Endodermal cell (in vitro differentiated cells): Measurements from ENCODE around the gene STK35. TPM values are rescaled to one million over a fixed set of nuclear protein-coding genes. Genes with fewer than 3 reads are reported as not detected.

Source experiments
- DNase-seq: peaks from one replicate; pipeline ENCODE4 v3.0.0-alpha.2; 2017
- H3K27ac ChIP-seq: 2 replicates; pipeline ENCODE4 v1.5.1; 2013; ENCODE audit warnings: mild to moderate bottlenecking, low read depth, low read length, moderate library complexity
- H3K27me3 ChIP-seq: 2 replicates; pipeline ENCODE4 v1.6.1; 2013; ENCODE audit warnings: mild to moderate bottlenecking, low read length, moderate library complexity; ENCODE audit not compliant: insufficient read depth, control insufficient read depth, poor library complexity, severe bottlenecking
- H3K36me3 ChIP-seq: 2 replicates; pipeline ENCODE4 v1.7.0; 2013; ENCODE audit warnings: mild to moderate bottlenecking, low read length, moderate library complexity; ENCODE audit not compliant: control insufficient read depth, insufficient read depth
- H3K4me1 ChIP-seq: one replicate; pipeline ENCODE4 v1.7.0; 2013; ENCODE audit warnings: low read length; ENCODE audit not compliant: control insufficient read depth, insufficient read depth
- H3K4me3 ChIP-seq: 2 replicates; pipeline ENCODE4 v1.5.1; 2013; ENCODE audit warnings: mild to moderate bottlenecking, low read length, moderate library complexity
- H3K9ac ChIP-seq: 2 replicates; pipeline ENCODE4 v1.6.1; 2013; ENCODE audit warnings: mild to moderate bottlenecking, low read length, moderate library complexity; ENCODE audit not compliant: poor library complexity, severe bottlenecking; ENCODE audit errors: extremely low read depth
- H3K9me3 ChIP-seq: 2 replicates; pipeline ENCODE4 v1.6.1; 2013; ENCODE audit warnings: mild to moderate bottlenecking, low read length, moderate library complexity; ENCODE audit not compliant: control insufficient read depth
- H3K27ac Mint-ChIP-seq: 2 replicates; pipeline ENCODE4 v1.8.0; 2020; ENCODE audit warnings: mixed read lengths
- H3K27me3 Mint-ChIP-seq: 2 replicates; pipeline ENCODE4 v1.8.0; 2021; ENCODE audit warnings: mild to moderate bottlenecking, mixed read lengths; ENCODE audit not compliant: insufficient read depth
- H3K36me3 Mint-ChIP-seq: 2 replicates; pipeline ENCODE4 v1.8.0; 2020; ENCODE audit warnings: low read depth, mixed read lengths
- H3K4me1 Mint-ChIP-seq: 2 replicates; pipeline ENCODE4 v1.8.0; 2020; ENCODE audit warnings: mixed read lengths
- H3K4me3 Mint-ChIP-seq: 2 replicates; pipeline ENCODE4 v1.8.0; 2020; ENCODE audit warnings: mild to moderate bottlenecking, moderate library complexity, mixed read lengths
- H3K9me3 Mint-ChIP-seq: 2 replicates; pipeline ENCODE4 v1.8.0; 2020; ENCODE audit warnings: mild to moderate bottlenecking, mixed read lengths
- CTCF ChIP-seq: fragments of 200-600 bp; sonication (generic); conservative IDR thresholded peaks from 2 replicates; pipeline ENCODE4 v1.5.0; 2021; ENCODE audit warnings: antibody characterized with exemption, mild to moderate bottlenecking
- WGBS, 2 experiments: methylation state at CpG; one replicate each; pipeline versions ENCODE4 v1.1.5 to v1.1.7; 2013; ENCODE audit warnings: missing lambda C conversion rate in 2 of 2, mixed read lengths in 1 of 2; ENCODE audit not compliant: insufficient coverage in 1 of 2, insufficient read length in 1 of 2; 5-methylcytosine and 5-hydroxymethylcytosine counted together
- total RNA-seq, 2 donors: library from RNA; stranded (reverse); fragmentation: NEBNext Ultra II Directional in 1 of 2; extraction: Animal tissue kit (Norgen Biotek cat#: 25700) in 1 of 2; gene quantifications; 2 replicates in 1 of 2; 3 replicates in 1 of 2; pipeline ENCODE4 v1.2.1, GENCODE V29; 2021

The STK35 gene
- total RNA-seq, 2 donors from 2014 or later: 44.0 to 46.3 TPM

- WGBS, 2 experiments: 94 to 100% methylated on average over 2 of the region's 2 CpGs
- H3K9me3 Mint-ChIP-seq: no peaks in the 10 kb centered on the region
Measured at GRCh38 chr20:2138396-2138795, 36.8 kb downstream of the STK35 start.

GRCh38 chr20:2139250-2139649 is 37.6 kb downstream of the STK35 start:
- no peak overlapping the region for H3K4me3 ChIP-seq
- no peaks in the 10 kb centered on the region for H3K4me1 ChIP-seq
- no peak for TF ChIP-seq CTCF
- H3K27ac ChIP-seq: no peak overlapping the region
- Mint-ChIP-seq H3K36me3 (peaks cover 2% of the 10 kb centered on the region), H3K9me3 (no peaks in the 10 kb centered on the region), H3K27me3 (no peaks in the 10 kb centered on the region), H3K4me3 (no peak overlapping the region), H3K4me1 (no peaks in the 10 kb centered on the region), H3K27ac (no peak overlapping the region)
- H3K9me3 ChIP-seq: no peaks in the 10 kb centered on the region
- 93 to 100% methylated on average over 5 to 6 of the region's 6 CpGs for WGBS, 2 experiments
- DNase-seq: no peak
- peaks cover 13% of the 10 kb centered on the region for H3K36me3 ChIP-seq
- no peaks in the 10 kb centered on the region for H3K27me3 ChIP-seq
- no peak overlapping the region for H3K9ac ChIP-seq

More at GRCh38 chr20:2138396-2138795, 36.8 kb downstream of the STK35 start:
- Histone ChIP-seq H3K36me3 (peaks cover 9% of the 10 kb centered on the region), H3K9ac (no peak overlapping the region), H3K4me1 (no peaks in the 10 kb centered on the region), H3K4me3 (no peak overlapping the region), H3K9me3 (no peaks in the 10 kb centered on the region), H3K27me3 (no peaks in the 10 kb centered on the region), H3K27ac (no peak overlapping the region)
- TF ChIP-seq CTCF: no peak
- Mint-ChIP-seq H3K4me3 (no peak overlapping the region), H3K36me3 (peaks cover 2% of the 10 kb centered on the region), H3K4me1 (peaks cover under 1% of the 10 kb centered on the region), H3K27ac (no peak overlapping the region), H3K27me3 (no peaks in the 10 kb centered on the region)
- DNase-seq: no peak

GRCh38 chr20:2139736-2140135 is 38.1 kb downstream of the STK35 start:
- peaks cover 18% of the 10 kb centered on the region for H3K36me3 ChIP-seq
- Mint-ChIP-seq H3K9me3 (no peaks in the 10 kb centered on the region), H3K4me3 (no peak overlapping the region), H3K36me3 (peaks cover 2% of the 10 kb centered on the region), H3K27me3 (no peaks in the 10 kb centered on the region), H3K27ac (no peak overlapping the region), H3K4me1 (no peaks in the 10 kb centered on the region)
- H3K9ac ChIP-seq: no peak overlapping the region
- no peaks in the 10 kb centered on the region for H3K9me3 ChIP-seq
- no peaks in the 10 kb centered on the region for H3K4me1 ChIP-seq
- TF ChIP-seq CTCF: no peak
- no peaks in the 10 kb centered on the region for H3K27me3 ChIP-seq
- H3K4me3 ChIP-seq: no peak overlapping the region
- no peak overlapping the region for H3K27ac ChIP-seq
- WGBS, 2 experiments: 83 to 90% methylated on average over 1 to 2 of the region's 2 CpGs
- no peak for DNase-seq
